ENCODE data around the gene ABHD12. TPM values are rescaled to one million over a fixed set of nuclear protein-coding genes. Genes with fewer than 3 reads are reported as not detected.
A peak's percentile ranks its signal among the peaks of the same experiment; 100 is the strongest.

Gene ABHD12
- total RNA-seq, 2 experiments from 2014 or later, result 13.4 to 17.0 TPM

- intact Hi-C loops (cut with DNase I, micrococcal nuclease), result loop anchor here in 1 of 2 experiments (10.0 kb wide), 2 partner anchors 98 to 298 kb away; partner anchors contain the start of genes APMAP and ENTPD6
- TF ChIP-seq, protein P1, sequence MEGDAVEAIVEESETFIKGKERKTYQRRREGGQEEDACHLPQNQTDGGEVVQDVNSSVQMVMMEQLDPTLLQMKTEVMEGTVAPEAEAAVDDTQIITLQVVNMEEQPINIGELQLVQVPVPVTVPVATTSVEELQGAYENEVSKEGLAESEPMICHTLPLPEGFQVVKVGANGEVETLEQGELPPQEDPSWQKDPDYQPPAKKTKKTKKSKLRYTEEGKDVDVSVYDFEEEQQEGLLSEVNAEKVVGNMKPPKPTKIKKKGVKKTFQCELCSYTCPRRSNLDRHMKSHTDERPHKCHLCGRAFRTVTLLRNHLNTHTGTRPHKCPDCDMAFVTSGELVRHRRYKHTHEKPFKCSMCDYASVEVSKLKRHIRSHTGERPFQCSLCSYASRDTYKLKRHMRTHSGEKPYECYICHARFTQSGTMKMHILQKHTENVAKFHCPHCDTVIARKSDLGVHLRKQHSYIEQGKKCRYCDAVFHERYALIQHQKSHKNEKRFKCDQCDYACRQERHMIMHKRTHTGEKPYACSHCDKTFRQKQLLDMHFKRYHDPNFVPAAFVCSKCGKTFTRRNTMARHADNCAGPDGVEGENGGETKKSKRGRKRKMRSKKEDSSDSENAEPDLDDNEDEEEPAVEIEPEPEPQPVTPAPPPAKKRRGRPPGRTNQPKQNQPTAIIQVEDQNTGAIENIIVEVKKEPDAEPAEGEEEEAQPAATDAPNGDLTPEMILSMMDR (IDR thresholded peaks at IDR 0.05), result no peak
- H3K27me3 Mint-ChIP-seq, result no peaks in the 10 kb centered on the region
- no peak overlapping the region for H3K4me3 ChIP-seq (ENCODE audit: low read length)
- ATAC-seq (ENCODE audit: poor library complexity) (no peak), DNase-seq (no peak)
- H3K36me3 Mint-ChIP-seq (ENCODE audit: low read depth), result peaks cover 50% of the 10 kb centered on the region
- H3K9me3 Mint-ChIP-seq, result no peaks in the 10 kb centered on the region
- peaks cover 5% of the 10 kb centered on the region for H3K4me1 ChIP-seq (ENCODE audit: insufficient read depth, low read length)
- peaks cover 45% of the 10 kb centered on the region for H3K36me3 ChIP-seq (ENCODE audit: insufficient read depth, low read length)
- H3K27ac ChIP-seq (ENCODE audit: low read depth in 1 of 2, low read length in 2 of 2), result no peak overlapping the region
- CTCF ChIA-PET, result no interaction called here
- no peaks in the 10 kb centered on the region for H3K27me3 ChIP-seq (ENCODE audit: control insufficient read depth in 1 of 2, insufficient read depth in 2 of 2, low read length in 2 of 2)
- no peaks in the 10 kb centered on the region for H3K9me3 ChIP-seq (ENCODE audit: control insufficient read depth in 1 of 2, insufficient read depth in 1 of 2, low read length in 2 of 2)
- H3K4me3 Mint-ChIP-seq, result no peak overlapping the region
- no peak overlapping the region for H3K27ac Mint-ChIP-seq
- POLR2A ChIA-PET, result no interaction called here
- H3K4me1 Mint-ChIP-seq (ENCODE audit: low read depth), result no peaks in the 10 kb centered on the region
Observed at GRCh38 chr20:25292176-25292891, 98.3 kb downstream of the ABHD12 start.

DNA sequence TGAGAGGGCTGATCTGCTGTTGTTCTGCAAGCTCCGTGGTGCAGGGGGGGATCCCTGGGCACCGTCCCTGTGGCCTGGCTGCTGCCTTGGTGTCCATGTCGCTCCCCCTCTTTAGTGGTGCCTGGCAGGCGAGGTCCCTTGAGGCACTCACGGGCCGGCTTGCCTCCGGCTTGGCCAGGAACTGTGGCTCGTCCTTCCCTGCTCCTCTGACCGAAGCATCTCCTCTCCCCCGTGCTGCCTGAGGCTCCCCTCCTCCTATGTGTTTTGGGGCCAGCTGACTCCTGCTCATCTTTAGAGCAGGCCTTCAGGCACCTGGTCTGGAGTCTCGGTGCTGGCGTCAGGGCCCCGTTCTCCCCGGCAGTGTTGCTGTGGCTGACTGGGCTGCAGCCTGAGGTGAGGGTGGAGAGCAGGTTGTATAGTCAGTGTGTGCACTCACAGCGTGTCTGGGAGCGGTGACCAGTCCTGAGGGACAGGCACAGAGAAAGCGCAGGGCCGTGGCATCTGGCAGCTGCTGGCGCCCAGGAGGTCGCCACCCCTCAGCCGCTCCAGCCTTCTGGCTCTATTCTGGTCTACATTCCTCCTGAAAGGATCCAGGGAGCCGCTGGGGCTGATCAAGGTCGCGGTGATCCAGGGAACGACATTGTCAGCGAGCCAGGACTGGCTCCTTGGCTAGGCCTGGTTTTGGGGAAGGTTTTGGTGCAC, 99.1 kb downstream of the ABHD12 start:
- ATAC-seq (ENCODE audit: poor library complexity) (no peak), DNase-seq (no peak)
- H3K9me3 ChIP-seq (ENCODE audit: control insufficient read depth in 1 of 2, insufficient read depth in 1 of 2, low read length in 2 of 2), result no peaks in the 10 kb centered on the region
- no peaks in the 10 kb centered on the region for H3K27me3 ChIP-seq (ENCODE audit: control insufficient read depth in 1 of 2, insufficient read depth in 2 of 2, low read length in 2 of 2)
- ChIA-PET POLR2A (no interaction called here), CTCF (no interaction called here)
- H3K27ac Mint-ChIP-seq, result peak overlapping the region; percentile 47
- intact Hi-C loops (cut with DNase I, micrococcal nuclease), result loop anchor here in 1 of 2 experiments (10.0 kb wide), 2 partner anchors 97 to 297 kb away; partner anchors contain the start of genes APMAP and ENTPD6
- H3K4me1 Mint-ChIP-seq (ENCODE audit: low read depth), result no peaks in the 10 kb centered on the region
- no peak overlapping the region for H3K4me3 Mint-ChIP-seq
- H3K4me3 ChIP-seq (ENCODE audit: low read length), result no peak overlapping the region
- H3K36me3 Mint-ChIP-seq (ENCODE audit: low read depth), result peaks cover 55% of the 10 kb centered on the region
- H3K27me3 Mint-ChIP-seq, result no peaks in the 10 kb centered on the region
- TF ChIP-seq, protein P1 (IDR thresholded peaks at IDR 0.05), result no peak
- peaks cover 5% of the 10 kb centered on the region for H3K4me1 ChIP-seq (ENCODE audit: insufficient read depth, low read length)
- H3K9me3 Mint-ChIP-seq, result no peaks in the 10 kb centered on the region
- H3K27ac ChIP-seq (ENCODE audit: low read depth in 1 of 2, low read length in 2 of 2), result no peak overlapping the region
- H3K36me3 ChIP-seq (ENCODE audit: insufficient read depth, low read length), result peaks cover 48% of the 10 kb centered on the region

DNA sequence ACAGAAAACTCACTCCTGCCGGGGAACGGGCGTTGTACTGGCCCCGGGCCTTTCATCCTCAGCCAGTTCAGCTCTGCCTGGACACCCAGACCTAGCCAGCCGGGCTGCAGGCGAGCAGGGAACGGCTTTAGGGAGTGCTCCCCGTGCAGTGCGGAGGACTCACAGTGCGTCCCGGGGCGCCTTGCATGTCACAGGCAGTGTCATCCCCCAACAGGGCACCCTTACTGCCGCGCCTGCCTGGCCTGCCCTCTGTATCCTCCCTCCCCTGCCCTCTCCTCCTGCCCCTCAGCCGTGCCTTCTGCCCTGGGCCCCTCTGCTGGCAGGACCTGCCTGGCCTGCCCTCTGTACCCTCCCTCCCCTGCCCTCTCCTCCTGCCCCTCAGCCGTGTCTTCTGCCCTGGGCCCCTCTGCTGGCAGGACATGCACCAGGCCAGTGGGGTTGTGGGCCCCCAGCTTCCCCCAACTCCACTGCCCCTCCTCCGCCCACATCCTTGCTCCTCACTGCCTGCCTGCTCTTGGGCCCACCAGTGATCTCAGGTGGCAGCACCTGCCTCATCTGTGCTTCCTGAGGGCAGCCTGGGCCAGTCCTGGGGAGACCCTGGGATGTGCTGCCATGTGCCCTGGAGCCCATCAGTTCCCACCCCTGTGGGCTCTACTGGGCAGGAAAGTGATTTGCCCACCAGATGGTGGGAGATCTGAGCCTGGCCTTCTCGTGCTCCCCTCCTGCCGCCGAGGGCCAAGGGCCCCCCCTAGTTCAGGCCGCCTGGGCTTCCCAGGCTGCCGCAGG, 99.8 kb downstream of the ABHD12 start:
- no peak for DNase-seq

More for the DNA sequence above, 99.8 kb downstream of the ABHD12 start:
- no peak overlapping the region for H3K27ac Mint-ChIP-seq
- no peaks in the 10 kb centered on the region for H3K9me3 Mint-ChIP-seq
- H3K27ac ChIP-seq (ENCODE audit: low read depth in 1 of 2, low read length in 2 of 2), result no peak overlapping the region
- H3K4me3 ChIP-seq (ENCODE audit: low read length), result no peak overlapping the region
- no peaks in the 10 kb centered on the region for H3K27me3 ChIP-seq (ENCODE audit: control insufficient read depth in 1 of 2, insufficient read depth in 2 of 2, low read length in 2 of 2)
- peaks cover 5% of the 10 kb centered on the region for H3K4me1 ChIP-seq (ENCODE audit: insufficient read depth, low read length)
- no peaks in the 10 kb centered on the region for H3K27me3 Mint-ChIP-seq
- no peaks in the 10 kb centered on the region for H3K9me3 ChIP-seq (ENCODE audit: control insufficient read depth in 1 of 2, insufficient read depth in 1 of 2, low read length in 2 of 2)
- no peak for ATAC-seq (ENCODE audit: poor library complexity)
- ChIA-PET POLR2A (no interaction called here), CTCF (no interaction called here)
- intact Hi-C loops (cut with DNase I, micrococcal nuclease), result loop anchor here in 1 of 2 experiments (10.0 kb wide), 2 partner anchors 96 to 296 kb away; partner anchors contain the start of genes APMAP and ENTPD6
- TF ChIP-seq, protein P1 (IDR thresholded peaks at IDR 0.05), result no peak
- no peaks in the 10 kb centered on the region for H3K4me1 Mint-ChIP-seq (ENCODE audit: low read depth)
- H3K36me3 Mint-ChIP-seq (ENCODE audit: low read depth), result peaks cover 58% of the 10 kb centered on the region
- no peak overlapping the region for H3K4me3 Mint-ChIP-seq
- peaks cover 54% of the 10 kb centered on the region for H3K36me3 ChIP-seq (ENCODE audit: insufficient read depth, low read length)
